ENCODE results near the gene ACAA1.

DNA sequence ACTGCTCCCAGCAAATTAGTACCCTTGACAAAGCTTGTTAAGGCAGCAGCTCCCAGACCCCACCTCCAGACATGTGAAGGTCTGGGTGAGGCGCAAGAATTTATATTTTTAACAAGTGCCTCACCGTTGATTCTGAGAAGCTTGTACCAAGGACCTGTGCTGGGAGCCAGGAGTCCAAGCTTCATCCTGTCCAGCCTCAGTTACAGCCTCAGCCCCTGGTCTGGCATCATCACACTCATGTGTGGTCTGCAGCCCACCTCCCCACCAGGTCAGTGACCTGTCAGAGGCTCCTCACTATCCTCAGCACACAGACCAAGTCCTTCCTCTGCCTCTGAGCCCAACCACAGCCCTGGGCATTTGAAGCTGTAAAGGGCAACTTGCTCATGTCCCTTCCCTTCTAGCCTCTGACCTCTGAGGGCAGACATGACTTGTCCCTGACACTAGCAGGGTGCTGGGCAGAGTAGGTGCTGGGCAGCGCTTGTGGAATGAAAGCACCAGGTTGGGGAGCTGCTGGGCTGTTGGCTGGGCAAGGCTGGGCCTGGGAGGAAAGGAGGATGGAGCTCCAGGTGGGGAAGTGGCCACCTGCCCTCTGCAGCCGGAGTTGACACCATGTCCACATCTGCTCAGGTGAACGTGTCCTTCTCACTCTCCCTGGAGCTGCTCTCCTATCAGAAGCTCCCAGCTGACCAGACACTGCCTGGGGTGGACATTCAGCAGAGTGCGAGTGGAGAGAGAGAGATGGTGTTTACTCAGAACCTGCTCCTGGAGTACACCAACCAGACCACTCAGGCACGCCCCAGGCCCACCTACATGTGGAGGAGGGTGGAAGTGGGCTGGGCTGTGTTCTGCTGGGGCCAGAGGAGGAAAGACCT lies 16.9 kb downstream of the ACAA1 start:
- TF ChIP-seq, protein P1, sequence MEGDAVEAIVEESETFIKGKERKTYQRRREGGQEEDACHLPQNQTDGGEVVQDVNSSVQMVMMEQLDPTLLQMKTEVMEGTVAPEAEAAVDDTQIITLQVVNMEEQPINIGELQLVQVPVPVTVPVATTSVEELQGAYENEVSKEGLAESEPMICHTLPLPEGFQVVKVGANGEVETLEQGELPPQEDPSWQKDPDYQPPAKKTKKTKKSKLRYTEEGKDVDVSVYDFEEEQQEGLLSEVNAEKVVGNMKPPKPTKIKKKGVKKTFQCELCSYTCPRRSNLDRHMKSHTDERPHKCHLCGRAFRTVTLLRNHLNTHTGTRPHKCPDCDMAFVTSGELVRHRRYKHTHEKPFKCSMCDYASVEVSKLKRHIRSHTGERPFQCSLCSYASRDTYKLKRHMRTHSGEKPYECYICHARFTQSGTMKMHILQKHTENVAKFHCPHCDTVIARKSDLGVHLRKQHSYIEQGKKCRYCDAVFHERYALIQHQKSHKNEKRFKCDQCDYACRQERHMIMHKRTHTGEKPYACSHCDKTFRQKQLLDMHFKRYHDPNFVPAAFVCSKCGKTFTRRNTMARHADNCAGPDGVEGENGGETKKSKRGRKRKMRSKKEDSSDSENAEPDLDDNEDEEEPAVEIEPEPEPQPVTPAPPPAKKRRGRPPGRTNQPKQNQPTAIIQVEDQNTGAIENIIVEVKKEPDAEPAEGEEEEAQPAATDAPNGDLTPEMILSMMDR (IDR thresholded peaks at IDR 0.05), result no peak
- TF ChIP-seq POLR2AphosphoS5 (IDR thresholded peaks at IDR 0.05) (no peak), POLR2A (IDR thresholded peaks at IDR 0.05) (no peak), EP300 (IDR thresholded peaks at IDR 0.05; ENCODE audit: low read depth) (no peak)

Data from transverse colon (tissue), 4 donors.